HG03175 (cell line): ENCODE data around the gene GALNT18.

Source experiments
- ATAC-seq: cut with Tn5 transposase; IDR thresholded peaks from one replicate; pipeline ENCODE4 v1.9.1; 2021; ENCODE audit warnings: mild to moderate bottlenecking, moderate library complexity; ENCODE audit not compliant: unreplicated experiment

The GALNT18 gene

DNA sequence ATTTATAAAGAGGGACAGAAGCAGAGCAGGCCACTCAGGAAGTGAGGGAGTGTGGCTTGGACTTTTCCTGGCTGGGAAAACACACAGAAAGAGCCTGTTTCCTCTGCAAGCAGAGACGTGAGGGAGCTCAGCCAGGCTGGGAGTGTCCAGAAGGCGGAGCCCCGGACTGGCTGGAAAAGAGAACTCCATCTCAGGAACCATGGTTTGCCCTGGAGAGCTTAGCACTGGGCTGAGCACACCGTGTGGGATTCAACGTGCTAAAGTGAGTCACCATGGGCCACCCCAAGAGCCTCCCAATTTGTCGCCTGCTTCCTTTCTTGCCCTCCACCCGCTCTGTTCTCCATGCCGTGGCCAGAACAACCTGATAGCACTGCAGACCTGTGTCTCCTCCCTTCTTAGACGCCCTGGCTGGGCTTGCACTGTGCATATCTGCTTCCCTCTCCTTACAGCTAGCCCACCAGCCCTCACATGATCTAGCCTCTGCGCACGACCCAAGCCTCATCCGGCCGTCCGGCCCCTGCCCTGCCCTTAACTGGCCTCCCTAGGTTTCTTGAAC, 51.8 kb downstream of the GALNT18 start:
- ATAC-seq, result no peak

DNA sequence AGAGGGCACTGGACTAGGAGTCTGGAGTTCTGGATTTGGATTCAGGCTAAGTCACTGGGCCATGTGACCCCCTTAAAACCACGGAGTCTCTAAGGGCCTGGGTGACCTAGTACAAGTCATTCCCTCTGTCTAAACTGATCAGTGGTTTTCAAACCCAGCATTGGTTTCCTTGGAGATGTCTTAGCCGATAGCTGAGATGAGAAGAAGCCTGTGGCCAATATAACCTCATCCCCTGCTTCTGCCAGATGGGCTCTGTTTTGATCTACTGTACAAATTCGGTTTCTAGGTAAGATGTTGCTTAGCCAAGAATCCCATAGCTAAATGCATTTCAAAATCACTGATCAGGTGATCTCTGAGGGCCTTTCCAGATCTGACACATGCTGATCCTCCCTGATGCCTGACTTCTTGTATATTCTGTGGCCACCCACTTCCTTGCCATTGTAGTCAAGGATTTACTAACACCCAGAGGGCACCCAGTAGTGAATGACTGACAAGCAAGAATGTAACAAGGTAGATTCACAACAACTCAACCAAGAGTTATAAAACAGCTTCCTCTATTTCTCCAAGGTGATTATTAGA, 53.1 kb downstream of the GALNT18 start:
- no peak for ATAC-seq

DNA sequence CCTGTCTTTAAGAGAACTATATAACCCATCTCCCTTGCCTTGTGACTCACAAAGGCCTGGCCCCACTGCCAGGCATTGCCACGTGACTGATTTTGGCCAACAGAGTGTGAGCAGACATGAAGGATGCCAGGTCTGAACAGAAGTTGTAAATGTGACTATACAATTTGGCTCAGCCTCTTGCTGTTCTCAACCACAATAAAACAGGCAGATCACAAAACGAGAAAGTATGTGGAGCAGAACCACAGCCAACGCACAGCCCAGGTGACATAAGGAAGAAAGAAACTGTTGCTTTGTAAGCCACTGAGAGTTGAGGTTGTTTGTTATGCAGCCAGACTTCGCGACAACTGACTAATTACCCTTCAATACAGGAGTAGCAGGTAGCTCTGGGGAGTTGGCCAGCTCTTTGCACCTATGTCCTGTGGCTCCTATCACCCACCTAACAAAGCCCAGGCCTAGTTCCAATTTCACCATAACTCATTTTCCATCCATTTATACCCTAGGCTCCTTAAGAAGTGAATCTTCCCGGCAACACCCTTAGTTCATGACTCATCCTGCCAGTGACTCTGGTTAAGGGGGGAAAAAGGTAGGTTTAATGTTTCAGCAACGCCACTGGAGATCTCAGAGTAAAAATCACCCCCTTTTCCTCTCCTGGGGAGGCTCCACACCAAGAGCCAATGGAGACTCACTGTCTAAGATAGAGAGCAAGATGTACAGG, 53.7 kb downstream of the GALNT18 start:
- ATAC-seq, result no peak

DNA sequence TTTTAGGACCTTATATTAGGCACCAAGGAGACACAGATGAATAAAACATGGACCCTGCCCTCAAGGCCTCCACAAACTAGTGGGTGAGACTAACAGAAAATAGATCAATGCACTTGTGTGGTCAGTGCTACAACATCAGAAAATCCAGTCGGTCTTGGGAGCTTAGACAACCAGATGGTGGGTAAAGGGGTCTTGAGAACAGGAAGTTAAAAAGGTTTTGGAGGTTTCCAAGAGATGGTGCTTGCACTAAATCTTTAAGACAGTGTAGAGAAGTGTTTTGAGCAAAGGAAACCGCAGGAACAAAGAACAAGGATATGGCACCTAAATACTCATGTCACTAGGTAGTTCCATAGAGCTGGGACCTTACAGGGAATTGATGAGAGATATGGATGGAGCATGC, 56.2 kb downstream of the GALNT18 start:
- no peak for ATAC-seq

DNA sequence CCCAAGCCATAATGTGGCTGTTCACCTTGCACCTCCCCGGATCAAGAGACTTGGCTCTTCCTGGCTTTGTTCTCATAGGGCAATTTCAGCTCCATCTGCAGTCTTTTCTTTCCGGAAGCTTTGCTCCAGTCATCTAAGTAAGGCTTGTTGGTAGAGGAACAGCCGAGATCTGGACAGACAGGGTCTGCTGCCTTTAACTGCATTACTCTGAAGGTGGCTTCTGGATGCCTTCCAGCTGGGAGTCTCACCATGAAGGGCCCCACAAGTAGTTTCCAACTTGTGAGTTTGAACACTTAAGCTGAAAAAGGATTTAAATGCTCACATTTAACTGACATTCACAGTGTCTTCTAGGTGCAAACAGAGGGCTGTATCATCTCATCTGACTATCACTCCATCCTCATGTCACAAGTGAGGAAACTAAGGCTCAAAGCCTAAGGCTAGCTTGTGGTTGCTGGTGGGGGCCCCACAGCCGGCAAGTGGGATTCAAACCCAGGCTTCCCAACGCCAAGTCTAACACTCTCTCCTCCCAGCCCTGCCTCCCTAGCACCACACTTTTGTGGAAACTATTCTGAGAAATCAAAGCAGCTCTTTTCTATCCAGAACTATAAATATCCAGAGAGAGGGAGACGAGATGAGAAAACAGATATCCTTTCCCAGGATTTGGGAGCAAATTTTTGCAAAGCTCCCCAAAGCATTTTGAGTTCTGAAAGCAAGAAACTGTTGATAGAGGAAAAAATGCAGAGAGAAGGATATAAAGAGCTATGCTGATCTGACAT, 58.4 kb downstream of the GALNT18 start:
- no peak for ATAC-seq

DNA sequence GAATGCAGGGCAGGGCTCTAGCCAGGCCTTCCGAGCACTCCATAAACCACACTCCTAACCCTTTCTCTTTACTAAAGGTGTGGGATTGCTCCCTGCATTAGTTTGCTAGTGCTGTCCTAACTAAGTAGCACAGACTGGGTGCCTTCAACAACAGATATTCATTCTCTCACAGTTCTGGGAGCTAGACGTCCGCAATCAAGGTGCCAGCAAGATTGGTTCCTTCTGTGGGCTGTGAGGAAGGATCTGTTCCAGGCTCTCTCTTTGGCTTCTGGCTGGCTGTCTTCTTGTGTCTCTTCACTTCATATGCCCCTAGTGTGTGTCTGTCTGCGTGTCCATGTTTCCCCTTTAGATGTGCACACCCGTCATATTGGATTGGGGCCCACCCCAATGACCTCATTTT, 59.8 kb downstream of the GALNT18 start:
- no peak for ATAC-seq

DNA sequence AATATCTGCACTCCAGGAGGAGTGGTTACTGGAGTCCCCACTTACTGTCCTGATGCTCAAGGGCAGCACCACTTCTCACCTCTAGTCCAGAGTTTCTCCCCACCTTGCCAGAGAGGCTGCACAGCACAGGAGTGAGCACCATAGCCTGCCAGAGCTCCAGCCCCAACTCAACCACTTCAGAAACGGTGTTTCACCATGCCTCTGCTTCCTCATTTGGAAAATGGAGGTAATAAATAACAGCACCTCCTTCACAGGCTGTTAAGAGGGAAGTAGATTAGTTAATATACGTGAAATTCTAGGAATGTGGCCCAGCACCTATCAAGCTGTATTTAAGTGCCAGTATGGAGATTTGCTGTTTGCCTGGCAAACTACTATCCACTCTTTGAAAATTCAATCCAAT, 63.0 kb downstream of the GALNT18 start:
- ATAC-seq, result no peak

DNA sequence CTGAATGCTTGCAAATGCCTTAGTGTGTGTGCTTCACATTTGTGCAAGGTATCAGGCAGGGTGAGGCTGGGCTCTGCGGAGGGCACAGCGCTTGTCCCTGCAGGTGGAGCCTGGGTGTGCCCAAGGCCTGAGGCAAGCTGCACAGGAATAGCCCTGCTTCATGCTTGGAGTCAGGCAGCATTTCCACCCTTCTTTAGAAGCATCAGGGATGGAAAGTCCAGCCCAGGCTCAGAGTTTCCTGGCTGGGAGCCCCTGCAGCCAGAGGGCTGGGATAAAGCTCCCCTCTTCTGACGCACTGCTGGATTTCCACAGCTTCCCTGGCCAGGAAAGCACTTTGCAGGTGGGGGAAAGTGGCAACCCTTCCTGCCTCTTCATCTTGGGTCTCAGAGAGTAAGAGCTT, 63.4 kb downstream of the GALNT18 start:
- no peak for ATAC-seq

DNA sequence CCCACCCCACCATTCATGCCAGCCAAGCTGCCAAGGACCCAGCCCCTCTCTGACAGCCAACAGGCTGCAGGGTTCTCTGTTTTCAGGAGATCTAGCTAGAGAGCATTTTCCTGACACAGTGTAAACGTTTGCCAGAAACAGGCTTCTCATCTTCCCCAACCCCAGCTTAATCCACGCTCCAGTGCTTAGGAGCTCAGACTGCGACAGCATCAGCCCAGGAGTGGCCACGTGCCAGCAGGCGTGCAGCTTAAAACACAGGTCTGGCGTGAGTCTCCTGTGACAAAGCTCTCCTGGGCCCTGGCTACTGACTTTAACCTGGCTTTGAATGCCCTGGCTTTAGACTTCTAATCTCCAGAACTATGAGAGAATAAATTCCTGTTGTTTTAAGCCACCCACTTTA, 66.6 kb downstream of the GALNT18 start:
- no peak for ATAC-seq

DNA sequence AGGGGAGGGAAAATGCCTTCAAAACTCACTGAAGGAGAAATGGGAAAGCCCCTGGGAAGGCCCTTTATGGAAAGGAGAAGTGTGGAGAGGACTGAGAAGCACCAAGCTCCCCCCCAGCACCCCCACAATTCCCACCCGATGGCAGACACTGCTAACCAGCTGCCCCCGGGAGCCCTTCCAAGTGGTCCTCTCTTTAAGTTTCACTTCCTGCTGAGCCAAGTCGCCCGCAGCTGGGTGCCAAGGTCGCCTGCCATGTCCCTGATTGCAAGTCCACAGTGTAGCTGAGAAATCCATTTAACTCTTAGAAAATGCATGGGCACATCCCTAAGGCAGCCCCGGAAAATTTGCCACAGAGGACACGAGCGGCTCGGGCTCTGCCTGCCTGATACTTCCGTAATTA, 68.2 kb downstream of the GALNT18 start:
- no peak for ATAC-seq

DNA sequence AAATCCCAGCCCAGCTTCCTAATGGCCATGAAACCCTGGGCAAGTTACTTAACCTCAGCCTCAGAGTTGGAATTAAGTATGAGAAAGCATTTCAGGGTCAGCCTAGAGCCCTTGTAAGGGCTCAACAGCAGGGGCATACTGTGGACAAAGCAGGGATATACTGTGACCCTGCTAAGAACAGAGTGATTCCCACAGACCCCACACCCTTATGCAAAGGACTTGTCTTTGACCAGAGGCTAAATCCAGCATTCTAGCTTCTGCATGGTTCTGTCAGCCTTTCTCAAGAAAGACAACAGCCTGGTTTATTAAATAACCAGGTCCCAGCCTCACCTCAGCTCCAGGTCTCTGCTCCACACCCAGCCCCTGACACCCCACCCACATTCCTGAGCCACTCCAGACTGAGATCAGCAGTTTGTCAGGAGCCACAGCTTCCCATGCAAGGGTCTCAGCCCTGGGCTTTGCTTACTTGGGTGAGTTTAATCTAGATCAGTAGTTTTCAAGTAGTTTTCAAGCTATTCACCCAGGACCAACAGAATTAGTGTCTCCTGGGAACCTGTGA, 69.2 kb downstream of the GALNT18 start:
- ATAC-seq, result no peak

DNA sequence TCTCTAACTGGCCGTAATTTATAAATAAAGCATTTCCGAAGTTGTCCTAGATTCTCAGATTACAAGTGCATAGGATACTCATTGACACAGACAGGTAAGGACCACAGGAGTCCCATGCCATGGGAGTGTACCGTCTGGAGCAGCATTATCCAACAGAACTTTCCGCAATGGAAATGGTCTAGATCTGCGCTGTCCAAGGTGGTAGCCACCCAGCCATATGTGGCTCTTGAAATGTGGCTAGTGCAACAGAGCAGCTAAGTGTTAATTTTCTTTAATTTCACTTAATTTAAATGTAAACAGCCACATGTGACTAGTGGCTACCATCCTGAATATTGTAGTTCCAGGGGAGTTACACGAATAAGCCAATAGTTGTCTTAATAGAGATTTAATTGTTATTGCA, 71.3 kb downstream of the GALNT18 start:
- ATAC-seq, result no peak

DNA sequence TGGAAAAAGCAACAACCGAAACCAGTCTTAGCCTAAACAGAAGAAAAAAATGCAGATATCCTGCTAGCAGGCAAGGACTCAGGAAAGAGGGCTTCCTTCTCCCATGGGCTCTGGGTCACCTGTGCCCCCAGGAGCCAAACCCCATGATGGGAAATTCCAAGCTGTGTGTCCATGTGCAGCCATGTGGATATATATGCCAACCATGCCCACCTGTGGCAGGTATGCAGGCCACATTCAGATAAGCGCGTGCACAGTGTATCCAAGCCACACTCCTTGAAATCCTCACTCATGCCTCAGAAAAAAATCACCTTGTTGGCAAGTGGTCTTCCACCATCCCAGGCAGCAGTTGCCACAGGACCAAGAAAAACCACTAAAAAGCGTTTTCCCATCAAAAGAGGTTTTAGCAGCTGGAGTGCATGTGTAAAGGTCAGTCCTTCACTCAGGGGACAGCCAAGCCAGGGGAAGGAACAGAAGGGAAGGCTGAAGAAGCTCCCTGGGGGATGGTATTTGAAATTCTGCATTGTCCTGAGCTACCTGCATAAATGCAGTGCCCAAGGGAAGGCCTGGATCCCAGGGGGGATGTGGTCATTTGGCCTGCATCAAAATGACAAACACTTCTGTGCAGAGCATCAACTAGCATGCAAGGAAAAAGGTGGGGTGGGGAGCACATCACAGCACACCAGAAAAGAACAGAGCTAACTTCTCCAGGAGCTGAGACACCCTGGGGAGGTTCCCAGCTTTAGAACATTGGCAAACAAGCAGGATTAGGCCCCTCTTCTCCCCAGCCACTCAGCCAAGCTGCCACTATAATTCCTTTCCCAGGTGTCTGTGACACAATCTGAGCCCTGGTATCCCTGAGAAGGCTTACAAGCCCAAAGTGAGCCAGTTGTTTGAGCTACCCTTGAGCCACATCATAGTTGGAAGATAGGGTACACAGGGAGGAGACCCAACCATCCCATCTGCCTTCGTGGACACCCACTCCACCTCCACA, 76.2 kb downstream of the GALNT18 start:
- no peak for ATAC-seq

DNA sequence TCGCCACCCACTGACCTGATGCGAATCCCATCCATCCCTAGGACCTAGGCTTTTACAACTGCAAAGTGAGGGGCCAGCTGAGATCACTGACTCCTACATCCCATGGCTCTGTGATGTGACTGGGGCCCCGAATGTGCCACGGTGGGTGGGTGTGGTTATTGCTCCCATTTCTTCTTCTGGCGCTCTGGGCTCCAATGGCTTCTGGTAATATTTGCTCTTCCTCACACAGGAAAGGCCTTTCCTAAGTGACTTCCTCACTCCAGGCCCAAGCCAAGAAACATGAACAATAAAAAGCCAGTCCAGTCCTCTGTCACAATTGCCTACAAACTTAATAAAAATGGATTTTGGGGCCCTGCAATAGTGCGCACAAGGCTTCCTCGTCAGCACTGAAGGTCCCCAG, 78.1 kb downstream of the GALNT18 start:
- no peak for ATAC-seq

DNA sequence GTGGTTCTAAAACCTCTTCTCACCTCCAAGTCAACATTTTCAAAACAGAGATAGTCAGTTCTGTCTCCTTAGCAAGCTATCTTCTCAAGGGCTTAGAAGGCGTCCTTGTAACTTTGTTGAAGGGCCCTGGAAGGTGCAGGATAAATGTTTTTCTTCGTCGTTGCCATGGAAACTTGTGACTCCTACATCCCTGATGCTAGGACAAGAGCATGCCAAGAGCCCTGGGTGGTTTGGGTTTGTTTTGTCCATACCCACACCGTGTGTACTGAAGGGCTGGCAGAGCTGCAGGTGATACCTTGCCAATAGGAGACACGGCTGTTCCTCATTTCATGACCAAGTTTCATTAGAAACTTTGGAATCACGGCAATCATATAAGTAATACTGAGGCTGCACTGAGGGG, 81.6 kb downstream of the GALNT18 start:
- ATAC-seq, result no peak

DNA sequence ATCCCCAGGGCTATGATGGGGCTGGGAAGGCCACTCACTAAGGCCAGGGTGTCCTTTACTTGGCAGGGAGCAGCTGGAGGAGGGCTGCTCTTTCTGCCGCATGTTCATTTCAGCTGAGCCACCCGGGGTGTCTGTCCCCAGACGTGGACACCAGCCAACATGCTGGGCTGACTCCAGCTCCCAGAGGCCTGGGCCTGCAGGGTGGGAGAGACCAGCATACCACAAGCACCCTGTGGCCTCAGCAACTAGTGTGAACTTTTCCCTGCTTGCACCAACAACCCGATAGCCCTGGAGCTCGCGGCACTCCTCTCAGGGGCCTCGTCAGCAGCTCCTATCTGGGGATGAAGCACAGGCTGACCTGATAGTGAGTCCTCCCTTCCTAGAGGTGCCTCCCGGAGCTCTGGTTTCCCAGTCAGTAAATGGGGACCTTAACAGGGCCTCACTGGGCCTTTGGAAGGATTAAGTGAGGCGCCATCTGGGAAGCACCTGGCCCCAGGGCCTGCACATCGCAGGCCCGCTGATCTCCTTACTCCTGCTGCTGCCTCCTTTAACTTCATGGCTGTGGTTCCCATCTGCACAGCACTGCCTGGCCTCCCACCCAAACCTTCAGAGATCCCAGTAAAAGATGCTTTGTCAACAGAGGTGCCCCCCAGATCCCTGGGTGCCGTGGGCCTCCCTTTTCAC, 83.4 kb downstream of the GALNT18 start:
- no peak for ATAC-seq

DNA sequence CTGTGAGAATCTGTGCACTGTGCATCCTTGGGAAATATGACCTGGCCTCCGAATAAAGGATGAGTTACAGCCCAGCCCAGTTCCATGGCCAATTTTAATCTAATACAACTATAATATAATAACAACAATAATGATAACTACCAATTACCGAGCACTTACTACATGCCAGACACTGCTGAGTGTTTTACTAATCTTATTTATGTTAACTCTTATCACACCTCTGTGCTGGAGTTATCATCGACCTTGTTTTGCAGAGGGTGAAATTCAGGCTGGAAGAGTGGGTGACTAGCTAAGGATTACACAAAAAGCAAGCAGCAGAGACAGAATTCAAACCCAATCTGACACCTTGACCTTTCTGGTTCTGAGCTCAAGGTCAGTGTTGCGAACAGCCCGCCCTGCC, 83.9 kb downstream of the GALNT18 start:
- no peak for ATAC-seq

DNA sequence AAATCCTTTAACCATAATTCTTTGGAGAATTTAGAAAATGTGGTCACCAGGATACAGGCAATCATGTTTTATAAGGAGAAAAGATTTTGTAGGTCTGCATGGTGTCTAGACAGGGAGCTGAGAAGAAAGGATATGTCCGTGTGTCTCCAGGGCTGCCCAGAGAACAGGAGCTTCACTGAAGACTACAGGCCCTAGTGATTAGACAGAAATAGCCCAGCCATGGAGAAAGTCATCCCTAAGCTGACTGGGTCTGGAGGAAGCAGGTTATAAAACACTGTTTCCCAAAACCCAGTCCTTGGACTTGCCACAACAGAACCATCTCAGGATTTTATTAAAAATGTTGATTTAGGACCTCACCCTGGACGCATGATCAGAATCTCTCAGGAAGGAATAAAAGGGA, 84.4 kb downstream of the GALNT18 start:
- ATAC-seq, result no peak

DNA sequence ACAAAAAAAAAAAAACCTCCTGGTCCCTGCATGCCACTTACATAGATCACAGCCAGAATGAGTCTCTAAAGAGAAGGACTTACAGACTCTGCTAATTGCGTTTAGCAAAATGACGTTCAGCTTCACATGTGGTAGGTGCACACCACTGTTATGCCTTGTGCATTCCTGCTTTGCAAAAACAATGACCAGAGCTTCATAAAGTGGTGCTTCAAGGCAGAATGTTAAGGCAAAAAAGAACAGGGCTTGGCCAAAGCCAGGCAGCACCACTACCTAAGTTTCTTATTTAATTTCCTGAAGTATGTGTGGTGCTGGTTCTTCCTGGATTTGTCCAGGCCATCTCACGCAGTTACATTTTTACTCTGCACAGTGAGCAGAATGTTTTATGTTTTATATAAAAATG, 85.2 kb downstream of the GALNT18 start:
- ATAC-seq, result no peak

DNA sequence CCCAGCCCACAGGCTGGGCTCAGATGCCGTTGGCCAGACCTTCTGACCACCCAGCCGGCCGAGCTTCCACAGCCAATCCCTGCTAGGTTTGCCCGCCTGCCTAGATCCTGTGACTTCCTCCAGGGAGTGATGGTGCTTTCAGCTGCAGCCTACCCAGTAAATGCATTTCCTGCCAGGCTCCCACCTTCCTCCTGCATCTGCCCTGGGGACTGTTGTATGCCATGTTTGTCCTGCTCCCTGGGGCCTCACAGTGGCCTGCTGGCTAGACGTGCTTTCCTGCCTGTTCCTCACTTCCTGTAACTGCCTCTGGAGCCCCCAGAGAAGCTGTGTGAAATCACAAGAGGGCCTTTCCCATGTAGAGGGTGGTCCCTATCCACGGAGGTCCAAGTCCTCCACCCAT, 86.2 kb downstream of the GALNT18 start:
- ATAC-seq, result no peak
